Testis (tissue), 2 donors: ENCODE data around the gene ZBTB17.

Source experiments
- POLR2A ChIP-seq: fragments of 450-650 bp; IDR thresholded peaks from one replicate; pipeline ENCODE4 v1.6.1; 2017; ENCODE audit warnings: antibody characterized with exemption, mild to moderate bottlenecking, moderate library complexity
- TF ChIP-seq, protein P1 (sequence below), 3 experiments: fragments of 450-650 bp in 2 of 3; fragments of 200-600 bp in 1 of 3; sonication (generic) in 1 of 3; IDR thresholded peaks; one replicate each; pipeline ENCODE4 v1.5.1; 2016 to 2019; ENCODE audit warnings: antibody characterized with exemption in 3 of 3, mild to moderate bottlenecking in 2 of 3, moderate library complexity in 1 of 3

DNA sequence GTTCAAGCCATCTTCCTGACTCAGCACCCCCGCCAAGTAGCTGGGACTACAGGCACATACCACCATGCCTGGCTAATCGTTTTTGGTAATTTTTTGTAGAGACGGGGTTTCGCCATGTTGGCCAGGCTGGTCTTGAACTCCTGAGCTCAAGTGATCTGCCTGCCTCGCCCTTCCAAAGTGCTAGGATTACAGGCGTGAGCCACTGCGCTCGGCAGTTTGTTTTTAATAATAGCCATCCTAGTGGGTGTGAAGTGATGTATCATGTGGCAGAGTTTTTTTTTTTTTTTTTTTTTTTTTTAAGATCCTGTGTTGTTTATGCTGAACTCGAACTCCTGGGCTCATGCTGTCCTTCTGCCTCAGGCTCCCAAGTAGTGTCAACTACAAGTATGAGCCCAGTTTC lies 76.6 kb downstream of the ZBTB17 start:
- TF ChIP-seq, protein P1, sequence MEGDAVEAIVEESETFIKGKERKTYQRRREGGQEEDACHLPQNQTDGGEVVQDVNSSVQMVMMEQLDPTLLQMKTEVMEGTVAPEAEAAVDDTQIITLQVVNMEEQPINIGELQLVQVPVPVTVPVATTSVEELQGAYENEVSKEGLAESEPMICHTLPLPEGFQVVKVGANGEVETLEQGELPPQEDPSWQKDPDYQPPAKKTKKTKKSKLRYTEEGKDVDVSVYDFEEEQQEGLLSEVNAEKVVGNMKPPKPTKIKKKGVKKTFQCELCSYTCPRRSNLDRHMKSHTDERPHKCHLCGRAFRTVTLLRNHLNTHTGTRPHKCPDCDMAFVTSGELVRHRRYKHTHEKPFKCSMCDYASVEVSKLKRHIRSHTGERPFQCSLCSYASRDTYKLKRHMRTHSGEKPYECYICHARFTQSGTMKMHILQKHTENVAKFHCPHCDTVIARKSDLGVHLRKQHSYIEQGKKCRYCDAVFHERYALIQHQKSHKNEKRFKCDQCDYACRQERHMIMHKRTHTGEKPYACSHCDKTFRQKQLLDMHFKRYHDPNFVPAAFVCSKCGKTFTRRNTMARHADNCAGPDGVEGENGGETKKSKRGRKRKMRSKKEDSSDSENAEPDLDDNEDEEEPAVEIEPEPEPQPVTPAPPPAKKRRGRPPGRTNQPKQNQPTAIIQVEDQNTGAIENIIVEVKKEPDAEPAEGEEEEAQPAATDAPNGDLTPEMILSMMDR (IDR thresholded peaks at IDR 0.05), result no peak
- TF ChIP-seq POLR2A, result no peak
